ENCODE measurements around the gene GNG7. TPM values are rescaled to one million over a fixed set of nuclear protein-coding genes. Genes with fewer than 3 reads are reported as not detected.
"Not testable (repeated sequence)": the region's sequence is repeated elsewhere in the genome, so short reads cannot be mapped to it uniquely, and the experiment has no call there.

The GNG7 gene
- total RNA-seq, 4 donors from 2014 or later = 4.7 to 15.6 (median 9.2) TPM

DNA sequence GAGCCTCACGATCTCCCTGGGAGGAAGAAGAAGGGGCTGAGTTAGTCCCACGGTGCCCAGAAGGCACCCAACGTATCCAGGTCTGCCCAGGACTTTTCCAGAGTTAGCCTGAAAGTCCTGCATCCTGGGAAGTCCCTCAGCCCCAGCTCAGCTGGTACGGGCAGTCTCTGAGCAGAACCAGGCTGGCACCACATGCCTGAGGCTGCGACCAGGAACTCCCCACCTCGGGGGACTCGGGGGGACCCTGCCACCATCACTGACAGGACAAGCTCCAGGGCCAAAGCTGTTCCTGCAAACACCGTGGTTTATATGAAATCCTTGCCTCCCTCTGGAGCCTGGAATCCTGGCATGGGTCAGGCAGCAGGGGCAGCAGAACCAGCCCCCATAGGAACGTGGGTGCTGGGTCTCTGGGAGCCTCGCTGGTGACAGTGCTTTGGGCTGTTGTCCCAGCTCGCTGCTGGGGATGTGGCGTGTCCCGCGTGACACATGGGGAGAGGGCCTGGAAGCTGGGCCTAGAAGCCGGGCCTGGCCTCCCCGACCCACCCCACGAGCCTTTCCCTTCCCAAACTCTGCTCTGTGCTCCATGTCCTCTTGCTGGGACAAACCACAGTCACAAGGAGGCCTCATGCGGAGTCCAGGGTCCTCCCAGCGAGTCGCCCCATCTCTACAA is 55.5 kb downstream of the GNG7 start:
- H3K4me3 ChIP-seq = no peak overlapping the region
- H3K36me3 ChIP-seq = peaks cover 0 to 11% of the 10 kb centered on the region in 2 donors
- H3K27ac ChIP-seq = no peak overlapping the region
- no peaks in the 10 kb centered on the region for H3K27me3 ChIP-seq
- ATAC-seq = no peak
- H3K9me3 ChIP-seq = no peaks in the 10 kb centered on the region
- H3K4me1 ChIP-seq = no peaks in the 10 kb centered on the region
- 53 to 67% methylated on average over 1 to 3 of the region's 20 CpGs for WGBS, 2 donors (ENCODE audit: low coverage in 1 of 2)
- no peak for TF ChIP-seq POLR2AphosphoS5 (IDR thresholded peaks at IDR 0.05)
- no peak for TF ChIP-seq POLR2A (IDR thresholded peaks at IDR 0.05)
- no peak for TF ChIP-seq CTCF (IDR thresholded peaks at IDR 0.05)
- TF ChIP-seq EP300 (IDR thresholded peaks at IDR 0.05) = no peak

DNA sequence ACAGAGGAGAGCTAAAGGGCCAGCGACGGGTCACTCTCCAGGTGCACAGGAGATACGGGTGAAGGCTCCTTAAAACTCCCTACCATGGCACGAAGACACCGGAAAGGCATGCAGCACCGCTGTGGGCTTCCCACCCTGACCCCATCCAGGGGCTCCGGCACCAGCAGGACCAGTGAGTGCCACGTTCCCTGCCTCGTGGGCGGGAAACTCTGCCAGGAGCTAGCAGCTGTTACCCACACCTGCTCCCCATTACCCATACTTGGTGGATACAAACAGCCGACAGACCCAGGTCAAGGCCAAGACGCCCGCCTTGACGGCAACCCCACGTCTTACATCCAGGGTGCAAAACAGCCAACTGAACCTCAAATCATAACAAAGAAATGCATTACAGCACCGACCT is 56.7 kb downstream of the GNG7 start:
- no peaks in the 10 kb centered on the region for H3K9me3 ChIP-seq
- H3K27ac ChIP-seq = no peak overlapping the region
- peaks cover 0 to 11% of the 10 kb centered on the region in 2 donors for H3K36me3 ChIP-seq
- no peak overlapping the region for H3K4me3 ChIP-seq
- TF ChIP-seq EP300 (IDR thresholded peaks at IDR 0.05) (no peak), POLR2A (IDR thresholded peaks at IDR 0.05) (no peak), POLR2AphosphoS5 (IDR thresholded peaks at IDR 0.05) (no peak), CTCF (IDR thresholded peaks at IDR 0.05) (no peak)
- no peaks in the 10 kb centered on the region for H3K4me1 ChIP-seq
- 78 to 97% methylated on average over 3 to 6 of the region's 16 CpGs for WGBS, 2 donors (ENCODE audit: low coverage in 1 of 2)
- ATAC-seq = no peak
- H3K27me3 ChIP-seq = no peaks in the 10 kb centered on the region

DNA sequence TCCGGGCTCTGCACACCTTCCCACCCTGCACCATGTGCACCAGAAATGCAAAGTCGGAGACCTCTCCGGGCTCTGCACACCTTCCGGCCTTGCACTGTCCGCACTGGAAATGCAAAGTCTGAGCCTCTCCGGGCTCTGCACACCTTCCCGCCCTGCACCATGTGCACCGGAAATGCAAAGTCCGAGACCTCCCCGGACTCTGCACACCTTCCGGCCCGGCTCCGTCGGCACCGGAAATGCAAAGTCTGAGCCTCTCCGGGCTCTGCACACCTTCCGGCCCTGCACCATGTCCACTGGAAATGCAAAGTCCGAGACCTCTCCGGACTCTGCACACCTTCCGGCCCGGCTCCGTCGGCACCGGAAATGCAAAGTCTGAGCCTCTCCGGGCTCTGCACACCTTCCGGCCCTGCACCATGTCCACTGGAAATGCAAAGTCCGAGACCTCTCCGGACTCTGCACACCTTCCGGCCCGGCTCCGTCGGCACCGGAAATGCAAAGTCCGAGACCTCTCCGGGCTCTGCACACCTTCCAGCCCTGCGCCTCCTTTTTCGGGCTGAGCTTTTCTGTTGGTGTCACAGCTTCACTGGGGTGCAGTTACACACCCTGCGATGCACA is 59.3 kb downstream of the GNG7 start:
- 90 to 96% methylated on average over 2 to 7 of the region's 38 CpGs for WGBS, 2 donors (ENCODE audit: low coverage in 1 of 2)
- not testable (repeated sequence) for H3K9me3 ChIP-seq, H3K27me3 ChIP-seq, H3K4me3 ChIP-seq, H3K27ac ChIP-seq, ATAC-seq
- H3K36me3 ChIP-seq = peaks cover 0 to 11% of the 10 kb centered on the region in 2 donors
- peaks cover 0 to 13% (median 4%) of the 10 kb centered on the region in 3 donors for H3K4me1 ChIP-seq

GRCh38 chr19:2641332-2641698 is 61.2 kb downstream of the GNG7 start:
- TF ChIP-seq POLR2A (IDR thresholded peaks at IDR 0.05) (no peak), EP300 (IDR thresholded peaks at IDR 0.05) (no peak), CTCF (IDR thresholded peaks at IDR 0.05) (no peak), POLR2AphosphoS5 (IDR thresholded peaks at IDR 0.05) (no peak)
- no peak for ATAC-seq
- 91 to 96% methylated on average over 5 to 7 of the region's 7 CpGs for WGBS, 2 donors (ENCODE audit: low coverage in 1 of 2)

GRCh38 chr19:2640563-2641331 is 61.7 kb downstream of the GNG7 start:
- Histone ChIP-seq H3K36me3 (peaks cover 0 to 7% of the 10 kb centered on the region in 2 donors), H3K4me3 (no peak overlapping the region), H3K4me1 (peaks cover 0 to 33% (median 13%) of the 10 kb centered on the region in 3 donors), H3K27me3 (no peaks in the 10 kb centered on the region), H3K9me3 (no peaks in the 10 kb centered on the region), H3K27ac (no peak overlapping the region)
- no peak for ATAC-seq
- TF ChIP-seq EP300 (IDR thresholded peaks at IDR 0.05) (no peak), POLR2A (IDR thresholded peaks at IDR 0.05) (no peak), CTCF (IDR thresholded peaks at IDR 0.05) (no peak), POLR2AphosphoS5 (IDR thresholded peaks at IDR 0.05) (no peak)
- WGBS, 2 donors (ENCODE audit: low coverage in 1 of 2) = 55 to 83% methylated on average over 1 to 7 of the region's 17 CpGs

More at GRCh38 chr19:2641332-2641698, 61.2 kb downstream of the GNG7 start:
- Histone ChIP-seq H3K27me3 (no peaks in the 10 kb centered on the region), H3K4me1 (peaks cover 0 to 28% (median 13%) of the 10 kb centered on the region in 3 donors), H3K36me3 (peaks cover 0 to 11% of the 10 kb centered on the region in 2 donors), H3K9me3 (no peaks in the 10 kb centered on the region), H3K27ac (no peak overlapping the region), H3K4me3 (no peak overlapping the region)
